GM06990 (cell line): ENCODE data around the gene PMEPA1.

Experiments used
- DNase-seq: peaks from one replicate; pipeline ENCODE4 v3.0.0-alpha.2; 2011; ENCODE audit not compliant: insufficient read length; ENCODE audit errors: extremely low read depth
- H3K27me3 ChIP-seq: replicated peaks from 2 replicates; pipeline ENCODE4 v1.6.0; 2011; ENCODE audit warnings: low read length; ENCODE audit not compliant: control insufficient read depth, insufficient read depth
- H3K36me3 ChIP-seq: 2 replicates; pipeline ENCODE4 v1.5.1; 2011; ENCODE audit warnings: low read length; ENCODE audit not compliant: control insufficient read depth, insufficient read depth
- H3K4me3 ChIP-seq: replicated peaks from 2 replicates; pipeline ENCODE4 v1.5.1; 2011; ENCODE audit warnings: low read depth, mild to moderate bottlenecking, control low read depth, low read length
- CTCF ChIP-seq: IDR thresholded peaks from 2 replicates; pipeline ENCODE4 v1.5.1; 2011; ENCODE audit warnings: low read length, control low read depth, mild to moderate bottlenecking, inconsistent platforms; ENCODE audit not compliant: insufficient read depth, poor library complexity, severe bottlenecking

The PMEPA1 gene

DNA sequence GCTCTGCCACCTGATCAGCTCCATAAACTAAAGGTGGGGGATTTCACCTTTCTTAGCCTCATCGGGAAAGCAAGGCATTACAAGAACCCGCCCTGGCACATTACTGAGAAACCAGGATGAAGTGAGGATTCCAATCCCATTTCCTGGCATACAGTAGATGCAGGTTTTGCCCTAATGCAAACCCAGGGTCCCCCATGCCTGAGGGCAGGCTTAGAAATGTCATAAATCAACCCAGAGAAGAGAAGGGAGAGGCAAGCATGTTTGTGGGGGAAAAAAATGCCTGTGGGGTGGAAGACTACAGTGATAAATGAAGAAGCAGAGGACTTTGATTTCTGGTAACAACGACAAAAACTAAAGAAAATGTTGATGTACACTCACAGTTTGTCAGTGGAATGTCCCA lies 18.0 kb upstream of the PMEPA1 start:
- no peak overlapping the region for H3K4me3 ChIP-seq
- no peak for TF ChIP-seq CTCF
- DNase-seq = no peak
- peaks cover 5% of the 10 kb centered on the region for H3K27me3 ChIP-seq
- H3K36me3 ChIP-seq = no peaks in the 10 kb centered on the region

DNA sequence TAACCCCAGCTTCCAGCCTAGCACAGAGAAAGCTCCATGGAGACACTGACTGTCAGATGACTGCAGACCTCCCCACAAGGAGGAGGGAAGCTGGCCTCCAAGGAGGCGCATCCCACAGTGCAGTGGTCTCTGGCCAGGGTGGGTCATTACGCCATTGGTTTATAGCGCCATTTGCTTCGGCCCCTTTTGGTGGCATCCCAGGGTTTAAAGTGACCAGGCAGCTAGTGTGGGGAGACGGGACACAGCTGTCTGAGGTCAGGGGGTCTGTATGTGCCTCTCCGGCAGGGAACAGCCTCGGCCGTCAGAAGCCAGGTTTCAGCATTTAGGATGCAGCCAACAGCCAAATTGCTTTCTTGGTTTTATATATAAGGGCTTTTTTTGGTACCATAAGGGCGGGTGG lies 15.8 kb upstream of the PMEPA1 start:
- no peak for DNase-seq
- TF ChIP-seq CTCF = no peak
- peaks cover 5% of the 10 kb centered on the region for H3K27me3 ChIP-seq
- no peak overlapping the region for H3K4me3 ChIP-seq
- H3K36me3 ChIP-seq = no peaks in the 10 kb centered on the region

- DNase-seq = no peak
- peaks cover 5% of the 10 kb centered on the region for H3K27me3 ChIP-seq
- TF ChIP-seq CTCF = no peak
- no peak overlapping the region for H3K4me3 ChIP-seq
- H3K36me3 ChIP-seq = no peaks in the 10 kb centered on the region
These were observed 15.0 kb upstream of the PMEPA1 start for GRCh38 chr20:57724610-57725405.

- H3K4me3 ChIP-seq = no peak overlapping the region
- peaks cover 5% of the 10 kb centered on the region for H3K27me3 ChIP-seq
- TF ChIP-seq CTCF = no peak
- H3K36me3 ChIP-seq = no peaks in the 10 kb centered on the region
- DNase-seq = no peak
These were observed 14.0 kb upstream of the PMEPA1 start for GRCh38 chr20:57723816-57724215.

GRCh38 chr20:57719951-57720350 lies 10.1 kb upstream of the PMEPA1 start:
- no peak for TF ChIP-seq CTCF
- H3K36me3 ChIP-seq = no peaks in the 10 kb centered on the region
- peaks cover 2% of the 10 kb centered on the region for H3K27me3 ChIP-seq
- no peak overlapping the region for H3K4me3 ChIP-seq
- no peak for DNase-seq
